ENCODE data around the gene FUT9. TPM values are rescaled to one million over a fixed set of nuclear protein-coding genes. Genes with fewer than 3 reads are reported as not detected.
A peak's percentile ranks its signal among the peaks of the same experiment; 100 is the strongest.

The FUT9 gene
- total and polyA plus RNA-seq, 2 of the 8 experiments (the other 6 are each of a cell fraction or from before 2014, with no cell fraction given) = 0.85 to 4.9 TPM

- H4K5ac ChIP-seq (ENCODE audit: insufficient read length, low read depth, low read length) = no peak overlapping the region
- no peaks in the 10 kb centered on the region for H4K20me1 ChIP-seq (replicated peaks in 1 of 2; ENCODE audit: control insufficient read depth in 1 of 2, insufficient read depth in 2 of 2, low read length in 2 of 2)
- no peak overlapping the region for H3K23ac ChIP-seq (ENCODE audit: insufficient read length)
- no peaks in the 10 kb centered on the region for H3K27me3 ChIP-seq (replicated peaks in 1 of 4; ENCODE audit: control insufficient read depth in 3 of 4, extremely low read depth in 1 of 4, insufficient read depth in 3 of 4, low read length in 3 of 4)
- ChIA-PET POLR2A (ENCODE audit: partially characterized antibody) (interaction anchor here (1.3 kb wide), 1 partner anchor 22 kb away, joined by 3 read pairs; no protein-coding TSS in a partner anchor), CTCF (ENCODE audit: partially characterized antibody) (no interaction called here)
- no peak overlapping the region for H3K9ac ChIP-seq (replicated peaks in 1 of 4; ENCODE audit: extremely low read depth in 1 of 4, low read depth in 3 of 4, low read length in 3 of 4)
- H3K79me2 ChIP-seq (ENCODE audit: control insufficient read depth in 1 of 2, insufficient read depth in 2 of 2, low read length in 2 of 2) = no peaks in the 10 kb centered on the region
- no peak overlapping the region for H3K56ac ChIP-seq (replicated peaks; ENCODE audit: insufficient read length, low read depth, low read length)
- H3K4me2 ChIP-seq (ENCODE audit: insufficient read depth in 1 of 2, low read depth in 2 of 2, low read length in 2 of 2) = no peak overlapping the region
- H2BK20ac ChIP-seq (ENCODE audit: low read length) = 0 out of 2 replicates have a peak overlapping the region, but pooled peaks have one; percentile 23
- no peak overlapping the region for H4K8ac ChIP-seq (ENCODE audit: extremely low read depth, insufficient read depth, low read length)
- no peaks in the 10 kb centered on the region for H3K9me3 ChIP-seq (ENCODE audit: insufficient read depth in 2 of 2, low read depth in 1 of 2, low read length in 1 of 2)
- H2BK12ac ChIP-seq (ENCODE audit: low read depth, low read length) = peak overlapping the region; percentile 75; the same call in 1 of the 2 replicates
- H3K27ac ChIP-seq (ENCODE audit: low read depth, low read length) = no peak overlapping the region
- FAIRE-seq = no peak
- H3K4me3 ChIP-seq (ENCODE audit: extremely low read depth in 1 of 4, insufficient read depth in 2 of 4, low read depth in 3 of 4, low read length in 4 of 4) = no peak overlapping the region
- H2AFZ ChIP-seq (ENCODE audit: low read length) = no peak overlapping the region
- H2BK120ac ChIP-seq (replicated peaks; ENCODE audit: low read depth, low read length) = peak overlapping the region; percentile 85
- peaks cover 0 to 13% (median 4%) of the 10 kb centered on the region in 4 experiments; a peak in 4 of 7 replicates for H3K4me1 ChIP-seq (replicated peaks in 1 of 4; ENCODE audit: control insufficient read depth in 3 of 4, insufficient read depth in 4 of 4, low read length in 3 of 4)
- H3K4ac ChIP-seq (replicated peaks; ENCODE audit: insufficient read length, low read depth, low read length) = no peak overlapping the region
- no peak for DNase-seq (ENCODE audit: low read depth in 1 of 2, low spot score in 2 of 2)
- H2BK5ac ChIP-seq (ENCODE audit: low read depth, low read length) = no peak overlapping the region
- WGBS, 2 experiments (ENCODE audit: extremely low coverage in 1 of 2, insufficient coverage in 1 of 2, insufficient read length in 1 of 2, insufficient replicate concordance in 2 of 2, low coverage in 1 of 2, low lambda C conversion rate in 2 of 2, missing lambda C conversion rate in 1 of 2) = 39% methylated on average over 2 of the region's 2 CpGs; no CpG with 5 or more reads in 1 of the 2 experiments
- H3K79me1 ChIP-seq (ENCODE audit: low read depth, low read length) = no peaks in the 10 kb centered on the region
- no peak overlapping the region; the same call in 1 of the 2 replicates for H3K18ac ChIP-seq (ENCODE audit: extremely low read depth, low read length)
- H3K14ac ChIP-seq (ENCODE audit: insufficient read length) = no peak overlapping the region
- 0 out of 2 replicates have a peak overlapping the region, but pooled peaks have one; percentile 31 for H2BK15ac ChIP-seq (ENCODE audit: low read length)
- H4K91ac ChIP-seq (replicated peaks; ENCODE audit: insufficient read length, low read length) = no peak overlapping the region
- H3K36me3 ChIP-seq (ENCODE audit: control insufficient read depth in 2 of 4, insufficient read depth in 4 of 4, low read length in 3 of 4) = no peaks in the 10 kb centered on the region
- no peaks in the 10 kb centered on the region for H3K23me2 ChIP-seq (ENCODE audit: low read depth, low read length)
- H2AK5ac ChIP-seq (ENCODE audit: low read depth, low read length) = no peak overlapping the region
- TF ChIP-seq HDAC6 (IDR thresholded peaks at IDR 0.05; ENCODE audit: low read depth, low read length) (no peak), TCF12 (IDR thresholded peaks at IDR 0.05; ENCODE audit: low read depth, low read length) (no peak), TBP (IDR thresholded peaks at IDR 0.05; ENCODE audit: low read depth, low read length) (no peak), JUND (IDR thresholded peaks at IDR 0.05; ENCODE audit: low read length) (no peak), SIX5 (IDR thresholded peaks at IDR 0.05; ENCODE audit: low read depth, low read length) (no peak), CEBPB (IDR thresholded peaks at IDR 0.05; ENCODE audit: low read depth, low read length) (no peak), ZNF274 (IDR thresholded peaks at IDR 0.05; ENCODE audit: borderline replicate concordance, extremely low read depth, low read length) (no peak), CHD1 (IDR thresholded peaks at IDR 0.05; ENCODE audit: low read depth, low read length) (no peak), MAFK (IDR thresholded peaks at IDR 0.05; ENCODE audit: low read depth, low read length) (no peak), RXRA (IDR thresholded peaks at IDR 0.05; ENCODE audit: insufficient read depth, low read depth, low read length) (no peak), KDM5A (IDR thresholded peaks at IDR 0.05; ENCODE audit: low read length) (no peak), RAD21 (IDR thresholded peaks at IDR 0.05 in 1 of 2, conservative IDR thresholded peaks at IDR 0.05 in 1 of 2; ENCODE audit: low read depth in 2 of 2, low read length in 2 of 2) (no peak), BRCA1 (IDR thresholded peaks at IDR 0.05; ENCODE audit: low read depth, low read length) (no peak), CBX8 (IDR thresholded peaks at IDR 0.05; ENCODE audit: borderline replicate concordance, low read depth, low read length) (no peak)
Observed at GRCh38 chr6:96186516-96187195, 170.9 kb downstream of the FUT9 start.
